ENCODE results near the gene OR7D4.

- TF ChIP-seq CTCF (IDR thresholded peaks at IDR 0.05; ENCODE audit: poor library complexity), result no peak
- TF ChIP-seq EZH2 (IDR thresholded peaks at IDR 0.05; ENCODE audit: borderline replicate concordance), result no peak
- no peak for TF ChIP-seq EZH2phosphoT487 (IDR thresholded peaks at IDR 0.05; ENCODE audit: low read depth, severe bottlenecking, unreplicated experiment)
These were observed 31.2 kb upstream of the OR7D4 start, which contains the start of gene OR7E24 for GRCh38 chr19:9250630-9251029.

Data from hepatocyte (in vitro differentiated cells).